Cerebellar cortex (tissue), 1 donor: ENCODE data around the gene USP43.

Experiments used
- DNase-seq: peaks from one replicate; pipeline ENCODE4 v3.0.0-alpha.2; 2015; ENCODE audit warnings: low spot score

The USP43 gene

DNA sequence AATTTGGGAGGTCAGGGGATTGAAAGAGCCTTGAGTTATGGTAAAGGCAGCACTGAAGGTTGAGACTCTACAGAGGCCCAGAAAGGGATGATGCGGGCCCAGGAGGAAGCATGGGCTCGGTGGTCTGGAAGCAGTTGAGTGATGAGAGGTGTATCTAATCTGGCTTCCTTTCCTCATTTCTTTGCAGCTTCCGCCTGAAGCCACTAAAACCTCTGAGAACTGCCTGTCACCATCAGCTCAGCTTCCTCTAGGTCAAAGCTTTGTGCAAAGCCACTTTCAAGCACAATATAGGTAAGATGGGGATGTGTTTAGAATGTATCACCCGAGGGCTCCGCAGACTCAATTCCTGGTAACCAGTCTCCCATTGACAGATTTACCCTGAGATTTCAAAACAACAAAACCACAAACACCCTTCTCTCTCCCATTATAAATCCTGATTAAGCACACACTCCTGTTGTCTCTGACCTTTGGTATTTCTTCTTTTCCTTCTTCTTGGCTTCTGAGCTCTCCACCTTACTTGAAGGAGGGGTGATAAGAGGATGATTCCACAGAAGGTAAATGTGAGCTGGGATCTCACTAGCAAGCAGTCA, 21.2 kb downstream of the USP43 start:
- DNase-seq, result no peak

DNA sequence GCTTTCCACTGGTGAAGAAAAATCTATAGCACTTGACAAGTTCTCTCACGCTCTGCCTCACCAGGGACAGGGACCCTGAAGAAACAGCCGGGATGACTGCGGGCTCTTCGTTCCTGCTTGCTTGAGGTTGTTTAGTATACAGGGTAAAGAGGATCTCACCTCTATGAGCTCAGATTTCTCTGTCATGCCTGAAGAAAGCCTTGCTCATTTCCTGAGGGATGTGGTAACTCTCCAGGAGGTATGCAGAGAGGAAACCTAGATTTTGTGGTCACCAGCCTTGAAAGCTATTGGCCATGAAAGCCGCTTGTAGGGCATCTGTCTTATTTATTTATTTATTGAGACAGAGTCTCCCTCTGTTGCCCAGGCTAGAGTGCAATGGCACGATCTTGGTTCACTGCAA, 23.2 kb downstream of the USP43 start:
- DNase-seq, result no peak

DNA sequence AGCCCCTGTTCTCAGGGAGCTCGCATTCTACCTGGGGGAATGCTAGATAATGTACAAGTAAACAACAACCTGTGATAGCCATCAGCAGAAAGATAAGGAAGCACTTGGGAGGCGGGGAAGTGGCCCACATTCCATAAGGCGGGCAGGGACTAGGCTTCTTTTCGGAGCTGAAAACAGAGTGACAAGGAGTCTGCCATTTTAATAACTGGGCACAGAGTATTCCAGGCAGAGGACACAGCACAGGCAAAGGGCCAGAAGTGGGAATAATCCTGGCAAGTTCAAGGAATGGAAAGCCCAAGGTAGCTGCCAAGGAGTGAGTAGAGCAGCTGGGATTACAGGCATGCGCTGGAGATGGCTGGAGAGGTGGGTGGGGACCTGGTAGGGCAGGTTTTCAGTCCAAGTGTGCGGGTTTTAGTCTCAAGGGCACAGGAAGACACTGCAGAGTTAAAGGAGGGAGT, 24.3 kb downstream of the USP43 start:
- DNase-seq, result no peak

DNA sequence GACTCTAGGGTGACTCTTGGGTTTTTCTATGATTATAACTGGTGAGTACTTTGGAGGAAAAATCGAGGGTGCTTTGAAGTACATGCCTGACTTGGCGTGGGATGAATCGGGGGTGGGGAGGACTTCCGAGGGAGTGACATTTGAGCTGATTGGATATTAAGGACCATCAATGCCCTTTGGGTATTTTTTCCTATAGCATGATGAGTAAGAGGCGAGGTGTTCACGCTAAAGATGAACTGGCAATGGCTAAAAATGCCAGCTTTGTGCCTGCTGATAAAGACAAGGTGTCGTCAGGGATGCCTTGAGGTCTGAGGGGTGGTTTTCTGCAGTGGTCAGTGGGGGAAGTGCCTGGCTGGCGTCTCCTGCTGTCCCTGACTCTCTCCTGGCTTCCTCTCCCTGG, 25.3 kb downstream of the USP43 start:
- DNase-seq, result no peak

DNA sequence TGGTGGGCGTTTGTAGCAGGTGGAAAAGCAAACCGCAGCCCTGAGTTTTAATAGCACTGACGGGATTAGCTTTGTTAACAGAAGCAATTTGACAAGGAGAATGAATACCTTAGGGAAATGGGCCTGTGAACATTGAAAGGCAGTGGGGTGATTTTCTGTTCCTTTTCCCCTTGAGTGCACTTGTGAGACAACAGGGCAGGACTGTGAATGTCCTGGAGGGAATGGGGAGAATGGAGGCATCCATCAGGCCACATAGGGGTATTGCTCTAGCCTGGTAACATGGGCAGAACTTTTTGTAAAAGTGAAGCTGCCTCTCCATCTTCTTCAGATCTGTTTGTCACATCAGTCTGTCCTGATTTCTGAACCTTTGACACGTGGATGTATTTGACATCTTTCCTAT, 26.2 kb downstream of the USP43 start:
- no peak for DNase-seq

DNA sequence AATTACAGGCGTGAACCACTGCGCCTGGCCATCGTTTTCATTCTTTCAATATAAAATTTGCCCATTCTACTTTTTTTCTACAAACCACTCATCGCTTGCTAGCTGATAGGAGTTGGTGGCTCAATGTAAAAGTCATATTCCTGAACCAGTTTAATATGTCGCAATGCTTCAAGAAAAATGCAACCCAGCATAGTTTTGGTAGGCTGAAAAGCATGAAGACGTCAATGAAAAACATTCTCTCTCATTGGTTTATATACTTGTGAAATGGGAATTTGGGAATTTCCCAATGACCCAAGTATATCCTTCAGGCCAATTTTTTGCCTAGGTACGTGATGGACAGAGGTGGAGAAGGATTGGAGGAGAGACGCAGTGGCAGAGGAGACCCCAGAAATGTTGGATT, 26.9 kb downstream of the USP43 start:
- no peak for DNase-seq

DNA sequence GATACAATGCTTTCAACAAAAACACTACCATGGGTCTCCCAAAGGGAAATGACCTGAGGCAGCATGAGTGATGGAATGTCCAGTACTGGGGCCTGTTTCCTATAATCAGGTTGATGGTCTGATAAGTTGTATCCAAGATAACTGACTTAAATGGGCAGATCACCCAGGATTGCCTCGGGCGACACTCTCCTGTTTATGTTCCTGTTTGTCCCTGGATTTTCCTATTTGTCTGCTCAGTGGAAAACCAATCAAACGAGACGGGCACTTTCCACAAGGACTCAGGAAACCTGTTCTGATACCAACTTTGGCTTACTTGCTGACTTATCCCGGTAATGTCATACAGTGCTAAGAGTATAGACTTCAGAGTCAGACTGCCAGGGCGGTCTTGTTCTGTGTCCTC, 27.4 kb downstream of the USP43 start:
- no peak for DNase-seq

DNA sequence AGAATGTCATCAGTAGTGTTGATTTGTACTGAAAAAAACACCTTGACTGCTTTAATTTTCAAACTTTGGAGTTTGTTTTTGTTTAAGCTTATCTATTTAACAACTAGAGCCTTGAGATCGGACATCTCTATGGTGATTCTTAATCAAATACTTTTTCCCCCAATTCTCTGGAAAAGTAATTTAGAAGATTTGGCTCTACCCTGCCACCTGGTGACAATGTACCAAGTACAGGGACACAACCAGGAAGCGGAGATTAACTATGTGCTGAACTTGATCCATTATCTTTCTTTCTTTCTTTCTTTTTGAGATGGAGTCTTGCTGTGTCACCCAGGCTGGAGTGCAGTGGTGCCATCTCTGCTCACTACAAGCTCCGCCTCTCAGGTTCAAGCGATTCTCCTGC, 30.8 kb downstream of the USP43 start:
- DNase-seq, result no peak

DNA sequence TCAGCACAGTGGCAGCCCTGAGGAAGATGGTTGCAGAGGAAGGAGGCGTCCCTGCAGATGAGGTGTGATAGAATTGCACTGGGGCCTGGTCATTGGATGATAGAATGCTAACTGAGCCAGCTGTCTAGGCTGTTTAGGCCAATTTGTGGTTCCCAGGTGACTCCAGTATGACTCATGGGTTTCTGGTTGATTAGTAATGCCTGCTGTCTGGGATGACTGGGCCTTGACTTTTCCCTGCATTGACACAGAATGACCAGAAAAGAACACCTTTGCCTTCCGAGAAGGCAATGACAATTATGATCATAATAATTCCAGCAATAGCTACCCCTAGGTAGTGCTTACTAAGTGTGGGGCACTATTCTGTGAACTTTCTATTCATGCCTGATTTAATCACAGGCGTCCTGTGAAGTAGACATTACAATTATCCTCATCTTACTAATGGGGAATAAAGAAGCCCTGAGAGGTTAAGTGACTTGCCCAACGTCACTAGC, 31.5 kb downstream of the USP43 start:
- DNase-seq, result no peak

DNA sequence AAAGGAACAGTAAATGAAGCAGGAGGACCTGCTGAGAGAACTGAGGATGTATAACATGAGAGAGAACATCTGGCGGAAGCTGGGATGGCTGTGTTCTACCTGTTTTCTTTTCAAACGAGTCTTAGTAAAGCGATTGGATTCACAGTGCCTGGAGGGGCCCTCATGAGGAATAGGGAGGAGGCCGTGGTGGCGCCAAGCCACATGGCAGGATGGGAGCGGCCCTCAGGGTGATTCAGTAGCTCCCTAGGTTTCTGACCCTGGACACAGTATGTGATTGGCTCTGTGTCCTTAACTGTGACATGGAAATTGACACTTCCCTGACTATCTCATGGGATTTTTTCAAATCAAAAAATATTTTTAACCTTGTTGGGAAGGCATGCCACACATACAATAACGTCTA, 32.1 kb downstream of the USP43 start:
- DNase-seq, result no peak

DNA sequence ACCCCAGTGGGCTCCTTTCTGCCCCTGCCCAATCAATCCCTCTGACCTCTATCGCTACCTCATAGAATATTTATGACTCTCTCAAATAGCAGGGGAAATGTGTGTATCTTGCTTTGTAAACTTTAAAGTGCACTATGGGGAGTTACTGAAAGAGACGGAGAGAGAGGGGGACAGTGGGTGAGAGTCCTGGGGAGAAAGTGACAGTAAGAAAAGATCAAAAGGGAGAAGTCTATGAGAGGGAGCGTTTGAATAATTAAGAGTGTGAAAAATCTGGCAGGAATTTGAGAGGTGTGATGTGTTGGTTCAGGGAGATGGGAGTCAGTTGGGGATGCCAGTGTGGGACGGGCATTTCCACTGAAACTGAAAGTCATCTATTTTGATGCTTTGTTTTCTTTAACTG, 32.6 kb downstream of the USP43 start:
- no peak for DNase-seq

DNA sequence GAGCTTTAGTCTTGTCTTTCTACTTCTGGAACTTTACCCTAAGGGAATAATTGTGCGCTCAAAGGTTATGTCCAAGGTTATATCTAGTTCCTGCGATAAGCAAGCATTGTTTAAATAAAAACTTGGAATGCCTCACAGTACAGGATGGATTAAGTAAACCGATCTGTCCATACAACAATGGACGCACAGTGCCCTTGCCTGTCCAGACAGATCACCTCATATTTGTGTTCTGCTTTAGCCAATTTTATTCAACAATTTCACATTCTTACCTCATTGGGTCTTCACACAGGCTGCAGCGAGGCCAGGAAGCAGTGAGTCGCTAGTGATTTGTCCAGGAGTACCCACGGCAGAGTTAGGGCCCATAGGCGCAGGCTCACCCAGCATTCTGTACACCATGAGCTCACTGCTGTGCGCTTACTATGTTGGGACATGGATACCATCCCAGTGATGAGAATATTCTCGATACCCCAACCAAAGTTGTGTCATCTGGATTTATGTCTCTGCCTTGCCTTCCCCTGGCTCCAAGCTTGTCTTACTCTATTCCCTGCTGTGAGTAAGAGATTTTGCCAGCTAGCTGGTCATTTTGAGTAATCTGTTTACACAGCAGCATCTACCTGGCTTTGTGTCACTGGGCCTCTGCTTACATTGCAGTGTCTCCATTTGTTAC, 39.8 kb downstream of the USP43 start:
- no peak for DNase-seq

DNA sequence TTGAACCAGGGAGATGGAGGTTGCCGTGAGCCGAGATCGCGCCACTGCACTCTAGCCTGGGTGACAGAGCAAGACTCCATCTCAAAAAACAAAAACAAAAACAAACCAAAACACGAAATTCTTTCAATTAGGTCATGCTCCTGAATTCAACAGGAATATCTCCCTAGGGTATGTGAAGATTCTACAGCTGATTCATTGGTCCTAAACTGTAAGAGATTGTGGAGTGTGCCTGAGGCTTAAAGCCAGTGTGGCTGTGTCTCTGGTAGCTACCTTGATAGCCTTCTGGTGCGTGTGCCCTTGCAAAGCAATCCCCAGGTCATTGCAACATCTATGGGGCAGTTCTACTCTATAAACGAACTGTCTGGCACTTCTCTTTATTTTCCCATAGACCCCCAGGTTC, 48.4 kb downstream of the USP43 start:
- no peak for DNase-seq

DNA sequence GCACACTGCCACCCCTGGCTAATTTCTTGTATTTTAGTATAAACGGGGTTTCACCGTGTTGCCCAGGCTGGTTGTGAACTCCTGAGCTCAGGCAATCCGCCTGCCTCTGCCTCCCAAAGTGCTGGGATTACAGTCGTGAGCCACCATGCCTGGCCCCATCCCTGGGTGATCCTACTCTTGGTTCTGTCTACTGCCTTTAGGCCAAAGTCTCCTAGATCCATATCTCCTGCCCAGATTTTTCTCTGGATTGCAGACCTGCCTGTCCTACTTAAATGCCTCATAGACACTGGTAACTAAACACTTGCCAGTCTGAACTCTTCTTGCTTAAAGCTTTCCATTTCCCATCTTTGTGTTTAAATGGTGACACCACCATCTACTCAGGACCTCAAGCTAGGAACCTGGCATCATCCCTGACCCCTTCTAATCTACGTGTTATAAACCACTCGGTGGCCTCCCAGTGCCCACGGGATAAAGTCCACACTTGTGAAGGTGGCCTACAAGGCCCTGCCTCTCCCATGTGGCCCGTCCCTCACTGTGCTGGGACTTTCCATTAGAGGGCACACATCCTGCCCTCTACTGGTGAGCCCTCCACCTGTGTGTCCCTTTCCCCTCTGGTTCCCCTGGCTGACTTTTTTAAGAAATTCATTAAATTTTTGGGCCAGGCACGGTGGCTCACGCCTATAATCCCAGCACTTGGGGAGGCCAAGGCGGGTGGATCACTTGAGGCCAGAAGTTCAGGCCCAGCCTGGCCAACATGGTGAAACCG, 51.1 kb downstream of the USP43 start:
- no peak for DNase-seq

DNA sequence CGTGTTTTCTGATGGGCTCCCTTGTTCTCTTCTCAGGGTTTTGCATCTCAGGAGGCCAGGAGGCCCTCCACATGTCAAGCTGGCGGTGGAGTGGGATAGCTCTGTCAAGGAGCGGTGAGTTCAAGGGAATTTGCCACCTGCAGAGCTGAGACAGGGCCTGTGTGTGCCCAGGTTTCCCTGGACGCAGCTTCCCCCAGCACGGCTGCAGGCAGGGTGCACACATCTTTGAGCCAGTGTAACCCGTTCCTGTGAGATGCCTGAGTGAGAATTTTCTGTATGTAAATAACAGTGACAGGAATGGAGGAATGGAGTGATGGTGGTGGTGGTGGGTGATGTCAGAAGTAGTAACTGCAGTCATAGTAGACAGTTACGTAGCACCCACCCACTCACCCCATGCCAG, 54.8 kb downstream of the USP43 start:
- no peak for DNase-seq

DNA sequence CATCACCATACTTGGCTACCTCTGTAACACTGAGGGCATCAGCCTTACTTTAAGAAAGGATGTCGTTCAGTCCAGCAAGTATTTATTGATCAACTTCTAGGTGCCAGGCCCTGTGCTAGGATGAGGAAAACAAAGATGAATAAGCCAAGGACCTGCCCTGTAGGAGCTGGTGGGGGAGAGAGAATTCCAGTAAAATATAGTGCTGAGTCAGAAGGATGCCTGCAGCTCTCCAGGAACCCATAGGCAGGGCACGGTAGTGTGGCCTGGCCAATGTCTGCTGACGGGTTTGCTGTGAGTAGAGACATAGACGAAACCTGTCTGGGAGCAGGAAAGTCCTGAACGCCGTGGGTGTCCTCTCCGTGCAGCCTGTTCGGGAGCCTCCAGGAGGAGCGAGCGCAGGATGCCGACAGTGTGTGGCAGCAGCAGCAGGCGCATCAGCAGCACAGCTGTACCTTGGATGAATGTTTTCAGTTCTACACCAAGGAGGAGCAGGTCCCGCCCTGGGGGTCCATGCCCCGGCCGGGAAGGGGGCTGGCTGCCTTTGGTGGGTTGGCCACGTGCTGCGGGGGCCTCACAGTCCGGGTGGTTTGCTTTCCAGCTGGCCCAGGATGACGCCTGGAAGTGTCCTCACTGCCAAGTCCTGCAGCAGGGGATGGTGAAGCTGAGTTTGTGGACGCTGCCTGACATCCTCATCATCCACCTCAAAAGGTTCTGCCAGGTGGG, 55.6 kb downstream of the USP43 start:
- DNase-seq, result no peak

DNA sequence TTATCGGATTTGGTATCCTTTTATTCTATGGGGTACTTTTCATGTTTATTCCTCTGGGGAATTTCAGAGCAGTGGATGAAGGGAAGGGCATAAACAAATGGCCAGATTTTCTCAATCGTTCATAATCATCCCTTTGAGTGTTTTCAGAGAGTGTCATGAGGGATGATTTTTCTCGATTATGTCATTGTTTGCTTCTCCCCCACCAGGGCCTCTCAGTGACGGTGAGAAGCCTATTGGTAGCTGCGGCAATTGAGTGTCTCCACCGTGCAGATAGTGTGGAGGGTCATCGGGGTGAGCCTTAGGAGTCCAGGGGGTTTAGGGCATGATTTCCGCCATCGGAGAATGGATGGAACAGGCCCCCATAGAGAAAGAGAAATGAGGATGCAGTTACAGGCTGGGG, 57.2 kb downstream of the USP43 start:
- no peak for DNase-seq

DNA sequence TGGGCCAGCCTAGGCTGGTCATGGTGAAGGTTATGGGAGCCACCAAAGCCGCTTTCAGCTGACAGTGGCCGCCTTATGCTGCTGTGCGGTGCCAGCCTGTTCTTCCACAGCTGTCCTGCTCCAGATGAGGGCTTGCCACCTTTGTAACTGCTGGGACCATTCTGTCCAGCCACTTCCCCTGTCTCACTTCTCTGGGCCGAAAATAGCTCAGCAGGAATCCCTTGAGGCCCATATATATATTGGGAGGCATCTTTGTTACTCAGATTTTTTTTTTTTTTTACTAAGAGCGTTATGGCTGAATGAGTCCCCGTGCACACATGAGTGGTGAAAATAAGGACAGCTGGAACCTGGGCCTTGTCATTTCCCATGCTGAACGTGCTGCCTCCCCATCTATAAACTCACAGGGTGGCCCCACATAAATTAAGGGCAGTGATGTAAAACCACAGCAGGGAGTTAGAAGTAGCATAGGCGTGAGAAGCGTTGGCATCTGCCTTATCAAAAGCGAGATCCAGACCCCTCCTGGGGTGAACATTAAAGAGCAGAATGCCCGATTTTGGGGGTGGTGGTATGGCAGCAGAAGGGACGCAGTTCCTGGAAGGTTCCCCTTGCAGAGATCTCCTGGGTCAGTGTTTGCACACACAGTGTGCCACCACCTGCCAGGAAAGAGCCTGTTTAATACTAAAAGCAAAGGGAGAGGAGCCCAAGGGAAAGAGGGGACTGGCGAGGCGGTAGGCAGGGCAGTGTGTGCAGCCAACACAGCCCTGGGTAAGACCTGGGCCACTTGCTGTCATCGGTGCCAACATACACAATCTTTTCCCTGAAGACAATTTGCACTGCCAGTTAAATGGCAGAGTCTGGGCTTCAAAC, 57.8 kb downstream of the USP43 start:
- DNase-seq, result no peak

DNA sequence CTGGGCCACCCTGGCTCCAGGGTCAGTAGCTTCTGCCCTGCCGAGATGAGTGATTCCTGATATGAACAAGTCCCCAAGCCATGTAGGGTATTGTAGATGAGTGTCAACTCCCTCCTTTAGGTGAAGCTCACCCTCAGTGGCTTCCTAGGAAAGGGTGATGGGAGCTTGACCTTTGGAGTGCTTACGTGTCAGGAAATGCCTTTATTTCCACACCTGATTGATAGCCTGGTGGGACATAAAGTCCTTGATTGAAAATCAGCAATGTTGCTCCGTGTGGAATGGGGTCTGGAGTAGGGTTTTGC, 58.4 kb downstream of the USP43 start:
- DNase-seq, result no peak

DNA sequence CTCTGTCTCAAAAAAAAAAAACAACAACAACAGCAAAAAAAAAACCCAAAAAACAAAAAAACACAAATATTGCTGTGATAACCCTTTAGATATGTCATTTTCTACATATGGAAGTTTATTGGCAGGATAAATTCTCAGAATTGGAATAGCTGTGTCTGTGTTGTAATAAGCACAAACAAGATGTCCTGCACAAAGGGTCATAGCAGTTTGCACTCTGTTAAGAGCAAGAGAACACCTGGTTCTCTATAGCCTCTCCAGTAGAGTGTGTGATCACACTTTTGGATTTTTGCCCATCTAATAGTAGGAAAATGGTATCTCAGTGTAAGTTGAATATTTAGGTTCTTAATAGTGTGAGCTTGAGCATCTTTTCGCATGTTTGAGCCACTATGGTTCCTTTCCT, 60.4 kb downstream of the USP43 start:
- no peak for DNase-seq

DNA sequence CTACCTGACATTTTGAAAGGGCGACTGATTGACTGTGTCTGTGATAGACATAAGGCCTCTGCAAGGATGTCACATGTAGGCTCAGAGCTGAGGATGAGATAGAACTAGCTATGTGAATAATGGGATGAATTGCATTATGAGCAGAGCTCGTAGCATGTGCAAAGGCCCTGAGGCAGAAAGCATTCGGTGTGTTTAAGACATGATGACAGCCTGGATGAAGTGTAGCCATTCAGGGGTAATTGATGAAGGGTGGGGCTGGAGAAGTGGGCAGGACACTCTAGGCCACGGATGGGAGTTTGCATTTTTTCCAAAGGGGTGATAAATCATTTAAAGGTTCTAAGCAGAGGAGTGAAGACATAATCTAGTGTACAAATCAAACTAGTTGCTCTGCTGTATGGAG, 62.6 kb downstream of the USP43 start:
- no peak for DNase-seq

DNA sequence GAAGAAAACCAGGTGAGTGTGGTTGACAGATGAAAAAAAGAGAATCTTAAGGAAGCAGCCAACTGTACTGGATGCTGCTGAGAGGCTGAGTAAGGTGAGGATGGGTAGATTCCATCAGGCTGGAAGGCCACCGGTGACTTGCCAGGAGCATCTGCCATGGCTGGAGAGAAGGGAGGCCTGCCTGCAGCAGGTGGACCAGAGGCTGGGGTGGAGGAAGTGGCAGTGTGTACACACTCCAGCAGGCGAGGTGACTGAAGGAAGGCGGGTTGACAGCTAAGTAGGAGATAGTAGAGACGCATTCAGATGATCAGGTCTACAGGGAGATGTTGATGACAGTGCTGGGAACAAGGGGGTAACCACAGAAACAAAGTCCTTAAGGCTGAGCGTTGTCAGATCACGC, 69.5 kb downstream of the USP43 start:
- DNase-seq, result no peak
